ENCODE data around the gene GALNT16.
A peak's percentile ranks its signal among the peaks of the same experiment; 100 is the strongest.

The GALNT16 gene

GRCh38 chr14:69360438-69361108 lies 100.6 kb downstream of the GALNT16 start:
- no peak for TF ChIP-seq CTCF (IDR thresholded peaks at IDR 0.05)
- no peak overlapping the region for H3K4me3 ChIP-seq
- DNase-seq (ENCODE audit: low spot score), result no peak
- H3K27ac ChIP-seq, result no peak overlapping the region

DNA sequence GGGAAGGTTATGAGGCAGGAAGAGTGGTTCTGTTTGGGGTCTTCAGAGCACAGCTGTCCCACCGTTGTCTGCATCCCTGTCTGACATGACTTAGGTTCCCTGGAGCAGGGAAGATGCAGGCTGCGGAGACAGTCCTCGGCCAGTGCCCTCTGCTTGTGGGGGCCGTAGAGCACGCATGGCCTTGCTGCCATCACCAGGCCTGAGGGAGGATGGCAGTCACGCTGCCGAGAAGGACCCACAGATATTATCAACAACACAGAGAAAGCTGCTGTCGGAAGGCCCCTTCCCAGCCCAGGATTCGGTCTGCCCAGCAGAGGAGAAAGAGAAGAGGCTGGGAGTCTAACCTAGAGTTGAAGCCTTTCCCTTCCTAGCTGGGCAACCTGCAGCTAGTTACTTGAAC lies 103.1 kb downstream of the GALNT16 start:
- DNase-seq (ENCODE audit: low spot score), result no peak
- H3K27ac ChIP-seq, result no peak overlapping the region
- no peak overlapping the region for H3K4me3 ChIP-seq
- TF ChIP-seq CTCF (IDR thresholded peaks at IDR 0.05), result peak; percentile 30

DNA sequence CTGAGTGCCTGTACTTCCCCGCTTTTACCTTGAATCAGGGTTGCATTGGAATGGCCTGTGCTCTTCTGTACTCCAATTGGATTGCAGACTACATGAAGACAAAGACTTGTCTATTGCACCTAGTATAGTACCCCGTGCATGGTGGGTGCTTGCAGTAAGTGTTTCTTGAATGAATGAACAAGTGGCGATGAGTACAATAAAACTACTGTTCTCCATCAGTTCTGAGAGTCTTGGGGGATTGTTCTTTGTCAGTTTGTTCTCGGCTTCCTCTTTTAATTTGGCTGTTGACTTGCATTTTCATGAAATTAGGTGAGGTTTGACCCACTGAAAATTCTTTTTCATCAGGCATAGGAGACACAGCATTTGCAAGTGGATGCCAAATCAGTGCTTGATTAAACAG lies 104.0 kb downstream of the GALNT16 start:
- no peak overlapping the region for H3K4me3 ChIP-seq
- no peak for DNase-seq (ENCODE audit: low spot score)
- no peak for TF ChIP-seq CTCF (IDR thresholded peaks at IDR 0.05)
- no peak overlapping the region for H3K27ac ChIP-seq

DNA sequence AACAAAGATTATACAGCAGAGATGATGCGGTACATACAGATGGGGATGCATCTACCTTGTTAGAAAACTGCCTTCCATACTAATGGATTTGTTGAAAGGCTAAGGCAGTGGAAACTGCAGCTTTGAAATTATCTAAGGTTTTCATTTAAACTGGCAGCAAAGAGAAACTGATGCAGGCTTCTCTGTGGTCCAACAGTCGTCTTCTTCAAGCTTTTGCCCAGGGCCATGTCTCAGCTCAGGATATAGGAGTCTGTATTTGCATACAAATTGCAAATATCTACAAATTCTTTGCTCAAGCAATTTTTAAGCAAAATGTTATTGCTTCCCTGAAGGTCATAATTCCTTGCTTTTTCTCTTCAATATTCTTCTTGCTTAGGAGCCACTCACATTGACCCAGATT lies 104.4 kb downstream of the GALNT16 start:
- Histone ChIP-seq H3K27ac (no peak overlapping the region), H3K4me3 (no peak overlapping the region)
- no peak for DNase-seq (ENCODE audit: low spot score)
- no peak for TF ChIP-seq CTCF (IDR thresholded peaks at IDR 0.05)

GRCh38 chr14:69366069-69366468 lies 106.1 kb downstream of the GALNT16 start:
- no peak for DNase-seq (ENCODE audit: low spot score)
- H3K27ac ChIP-seq, result no peak overlapping the region
- TF ChIP-seq CTCF (IDR thresholded peaks at IDR 0.05), result no peak
- no peak overlapping the region for H3K4me3 ChIP-seq

DNA sequence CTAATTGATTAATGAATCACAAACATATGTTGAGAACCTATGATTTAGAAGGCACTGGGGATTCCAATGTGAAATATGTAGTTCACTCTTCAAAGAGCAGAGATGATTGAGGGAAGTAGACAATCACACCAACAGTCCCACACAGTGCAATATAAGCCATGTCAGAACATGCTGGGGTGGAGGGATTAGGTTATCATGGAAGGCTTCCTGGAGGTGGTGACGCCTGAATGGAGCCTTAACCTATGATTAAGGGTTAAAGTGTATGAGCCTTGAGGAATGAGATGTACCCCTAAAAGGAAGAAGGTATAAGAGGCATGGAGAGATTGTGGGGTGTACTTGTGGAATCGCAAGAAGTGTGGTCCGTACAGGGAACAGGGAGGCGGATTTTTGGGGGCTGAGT lies 106.8 kb downstream of the GALNT16 start:
- H3K4me3 ChIP-seq, result no peak overlapping the region
- DNase-seq (ENCODE audit: low spot score), result no peak
- no peak for TF ChIP-seq CTCF (IDR thresholded peaks at IDR 0.05)
- no peak overlapping the region for H3K27ac ChIP-seq

DNA sequence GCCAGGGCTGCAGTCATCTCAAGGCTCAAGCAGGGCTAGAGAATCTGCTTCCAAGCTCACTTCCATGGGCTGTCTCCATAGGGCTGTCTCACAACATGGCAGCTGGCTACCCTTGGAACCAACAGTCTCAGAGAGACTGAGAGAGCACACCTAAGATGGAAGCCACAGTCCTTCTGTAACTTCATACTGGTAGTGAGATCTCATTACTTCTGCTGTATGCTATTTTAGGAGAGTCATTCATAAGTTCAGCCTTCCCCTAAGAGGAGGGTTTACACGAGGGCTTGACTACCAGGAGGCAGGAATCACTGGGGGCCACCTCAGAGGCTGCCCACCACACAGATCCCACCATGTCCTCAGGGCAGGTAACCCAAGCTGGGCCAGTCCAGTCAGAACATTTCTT lies 108.4 kb downstream of the GALNT16 start:
- H3K27ac ChIP-seq, result no peak overlapping the region
- DNase-seq (ENCODE audit: low spot score), result no peak
- no peak for TF ChIP-seq CTCF (IDR thresholded peaks at IDR 0.05)
- H3K4me3 ChIP-seq, result no peak overlapping the region

Data from coronary artery (tissue), 2 donors.